LHCN-M2 (cell line): ENCODE data around the gene PDZRN4. TPM values are rescaled to one million over a fixed set of nuclear protein-coding genes. Genes with fewer than 3 reads are reported as not detected.
"Not testable (repeated sequence)": the region's sequence is repeated elsewhere in the genome, so short reads cannot be mapped to it uniquely, and the experiment has no call there.

Source experiments
- DNase-seq: peaks from one replicate; pipeline ENCODE4 v3.0.0-alpha.2; 2012; ENCODE audit warnings: low read depth
- polyA plus RNA-seq: library from polyadenylated mRNA; unstranded; fragments of >200 nt; gene quantifications from one replicate; pipeline ENCODE4 v1.2.1, GENCODE V29; 2012; ENCODE audit warnings: missing spikeins
- total RNA-seq: library from RNA; depleted of rRNA; stranded (reverse); fragments of >200 nt; gene quantifications from 2 replicates; pipeline ENCODE4 v1.2.3, GENCODE V29; 2014; rRNA removed

PDZRN4 gene
- total RNA-seq = not detected in 2 replicates
- polyA plus RNA-seq = not detected

- no peak for DNase-seq
Observed at GRCh38 chr12:41188058-41188840, at the start of gene PDZRN4. TSS of gene PDZRN4 (plus strand) at chr12:41188320.

- DNase-seq = no peak
Observed at GRCh38 chr12:41140117-41140516, 48.0 kb upstream of the PDZRN4 start.

- DNase-seq = no peak
Observed at GRCh38 chr12:41141104-41141503, 47.0 kb upstream of the PDZRN4 start.

- no peak for DNase-seq
Observed at GRCh38 chr12:41142376-41142775, 45.7 kb upstream of the PDZRN4 start.

- no peak for DNase-seq
Observed at GRCh38 chr12:41151793-41152192, 36.3 kb upstream of the PDZRN4 start.

- DNase-seq = no peak
Observed at GRCh38 chr12:41162461-41162860, 25.7 kb upstream of the PDZRN4 start.

- no peak for DNase-seq
Observed at GRCh38 chr12:41167701-41168100, 20.4 kb upstream of the PDZRN4 start.

- DNase-seq = no peak
Observed at GRCh38 chr12:41174602-41175001, 13.5 kb upstream of the PDZRN4 start.

GRCh38 chr12:41179507-41179906, 8.6 kb upstream of the PDZRN4 start:
- not testable (repeated sequence) for DNase-seq

- DNase-seq = no peak
Observed at GRCh38 chr12:41184864-41185263, 3.3 kb upstream of the PDZRN4 start.

GRCh38 chr12:41186026-41186425, 2.1 kb upstream of the PDZRN4 start:
- DNase-seq = no peak

- no peak for DNase-seq
Observed at GRCh38 chr12:41188841-41189394, 798 bp downstream of the PDZRN4 start.

- DNase-seq = no peak
Observed at GRCh38 chr12:41189395-41190251, 1.5 kb downstream of the PDZRN4 start.

GRCh38 chr12:41190338-41190737, 2.2 kb downstream of the PDZRN4 start:
- DNase-seq = peak; percentile 0

GRCh38 chr12:41191549-41191948, 3.4 kb downstream of the PDZRN4 start:
- DNase-seq = not testable (repeated sequence)

GRCh38 chr12:41193311-41193710, 5.2 kb downstream of the PDZRN4 start:
- DNase-seq = no peak

- no peak for DNase-seq
Observed at GRCh38 chr12:41202051-41202450, 13.9 kb downstream of the PDZRN4 start.

- no peak for DNase-seq
Observed at GRCh38 chr12:41205070-41205709, 17.1 kb downstream of the PDZRN4 start.

- DNase-seq = no peak
Observed at GRCh38 chr12:41206298-41206697, 18.2 kb downstream of the PDZRN4 start.

GRCh38 chr12:41211448-41211847, 23.3 kb downstream of the PDZRN4 start:
- DNase-seq = no peak

- no peak for DNase-seq
Observed at GRCh38 chr12:41212625-41213024, 24.5 kb downstream of the PDZRN4 start.

- DNase-seq = no peak
Observed at GRCh38 chr12:41213107-41213506, 25.0 kb downstream of the PDZRN4 start.
